IMR-90 (cell line): ENCODE results near the gene TSBP1. TPM values are rescaled to one million over a fixed set of nuclear protein-coding genes. Genes with fewer than 3 reads are reported as not detected.

Experiments
- ATAC-seq: fragments of 200-7000 bp; cut with Tn5 transposase; 2 replicates; pipeline ENCODE4 v1.9.1; 2020; ENCODE audit warnings: low read depth, mild to moderate bottlenecking, moderate library complexity
- BruUV-seq: library from RNA; stranded (reverse); fragments of 400-500 nt; replicated peaks from 2 replicates; lab custom pipeline; 2021; lab: Mats Ljungman, UMichigan
- CTCF ChIA-PET: fragments of 300-600 bp; formaldehyde crosslinking; extraction: SDS; loops from one replicate; lab custom pipeline; 2021; ENCODE audit warnings: antibody characterized with exemption; lab: Yijun Ruan, JAX
- POLR2A ChIA-PET: fragments of 300-600 bp; sonication (Branson Sonifier 250); formaldehyde crosslinking; loops from one replicate; lab custom pipeline; 2022; ENCODE audit warnings: antibody characterized with exemption; ENCODE audit not compliant: unreplicated experiment; lab: Charles Lee
- DNase-seq: peaks from one replicate; pipeline ENCODE4 v3.0.0; 2013
- H2AFZ ChIP-seq: replicated peaks from 2 replicates; pipeline ENCODE3; 2013; ENCODE audit warnings: low read length, mild to moderate bottlenecking; ENCODE audit not compliant: poor library complexity
- H2AK5ac ChIP-seq: 2 replicates; pipeline ENCODE4 v1.6.1; 2013; ENCODE audit warnings: low read depth, low read length, inconsistent platforms
- H2AK9ac ChIP-seq: replicated peaks from 2 replicates; pipeline ENCODE3; 2013; ENCODE audit warnings: mild to moderate bottlenecking, low read depth, low read length, moderate library complexity; ENCODE audit not compliant: poor library complexity
- H2BK120ac ChIP-seq: 2 replicates; pipeline ENCODE4 v1.6.1; 2013; ENCODE audit warnings: low read depth, low read length, inconsistent platforms
- H2BK15ac ChIP-seq: 3 replicates; pipeline ENCODE4 v1.6.1; 2013; ENCODE audit warnings: low read depth, low read length, inconsistent platforms
- H2BK20ac ChIP-seq: 2 replicates; pipeline ENCODE4 v1.6.1; 2013; ENCODE audit warnings: low read depth, mild to moderate bottlenecking, inconsistent platforms, low read length, moderate library complexity
- H2BK5ac ChIP-seq: 2 replicates; pipeline ENCODE4 v1.6.1; 2013; ENCODE audit warnings: mild to moderate bottlenecking, low read depth, low read length, inconsistent platforms; ENCODE audit not compliant: poor library complexity, severe bottlenecking
- H3K14ac ChIP-seq: replicated peaks from 2 replicates; pipeline ENCODE4 v1.6.1; 2013; ENCODE audit warnings: low read depth, low read length, inconsistent platforms
- H3K18ac ChIP-seq: 2 replicates; pipeline ENCODE4 v1.6.1; 2013; ENCODE audit warnings: low read depth, low read length, control low read depth
- H3K23ac ChIP-seq: 2 replicates; pipeline ENCODE4 v1.6.1; 2013; ENCODE audit warnings: low read depth, low read length, inconsistent platforms
- H3K27ac ChIP-seq: 2 replicates; pipeline ENCODE4 v1.5.1; 2013; ENCODE audit warnings: mild to moderate bottlenecking, control low read depth, low read length; ENCODE audit not compliant: insufficient read depth
- H3K27me3 ChIP-seq: 2 replicates; pipeline ENCODE4 v1.6.1; 2013; ENCODE audit warnings: low read length; ENCODE audit not compliant: control insufficient read depth, insufficient read depth
- H3K36me3 ChIP-seq: 2 replicates; pipeline ENCODE4 v1.6.1; 2013; ENCODE audit warnings: low read length, mixed read lengths; ENCODE audit not compliant: control insufficient read depth, insufficient read depth
- H3K4ac ChIP-seq: 2 replicates; pipeline ENCODE4 v1.6.1; 2013; ENCODE audit warnings: low read depth, low read length, inconsistent platforms
- H3K4me1 ChIP-seq: 2 replicates; pipeline ENCODE4 v1.6.1; 2013; ENCODE audit warnings: low read length, mixed read lengths; ENCODE audit not compliant: control insufficient read depth, insufficient read depth
- H3K4me2 ChIP-seq: 2 replicates; pipeline ENCODE4 v1.6.1; 2013; ENCODE audit warnings: low read depth, mild to moderate bottlenecking, control low read depth, low read length, moderate library complexity
- H3K4me3 ChIP-seq: 2 replicates; pipeline ENCODE4 v1.5.1; 2013; ENCODE audit warnings: low read depth, mild to moderate bottlenecking, control low read depth, low read length, moderate library complexity; ENCODE audit not compliant: insufficient read depth
- H3K56ac ChIP-seq: 2 replicates; pipeline ENCODE4 v1.6.1; 2013; ENCODE audit warnings: low read length, inconsistent platforms; ENCODE audit not compliant: insufficient read depth; ENCODE audit errors: extremely low read depth
- H3K79me1 ChIP-seq, 2 experiments: 2 replicates each; pipeline ENCODE4 v1.6.1; 2013; ENCODE audit warnings: low read length in 2 of 2, inconsistent platforms in 1 of 2, low read depth in 1 of 2
- H3K9ac ChIP-seq: 2 replicates; pipeline ENCODE4 v1.6.1; 2013; ENCODE audit warnings: low read depth, low read length, control low read depth
- H3K9me1 ChIP-seq: 2 replicates; pipeline ENCODE4 v1.6.1; 2013; ENCODE audit warnings: low read length, inconsistent platforms; ENCODE audit not compliant: insufficient read depth
- H3K9me3 ChIP-seq: 2 replicates; pipeline ENCODE4 v1.6.1; 2013; ENCODE audit warnings: low read length; ENCODE audit not compliant: control insufficient read depth, insufficient read depth
- H4K20me1 ChIP-seq: 2 replicates; pipeline ENCODE4 v1.6.1; 2013; ENCODE audit warnings: low read length, inconsistent platforms; ENCODE audit not compliant: insufficient read depth
- H4K5ac ChIP-seq: 2 replicates; pipeline ENCODE4 v1.6.1; 2013; ENCODE audit warnings: mild to moderate bottlenecking, low read depth, low read length, control low read depth
- H4K8ac ChIP-seq, 2 experiments: 2 replicates each; pipeline ENCODE4 v1.6.1; 2013; ENCODE audit warnings: low read depth in 2 of 2, low read length in 2 of 2, control low read depth in 1 of 2, inconsistent platforms in 1 of 2
- H4K91ac ChIP-seq: 2 replicates; pipeline ENCODE4 v1.6.1; 2013; ENCODE audit warnings: low read depth, low read length, inconsistent platforms; ENCODE audit not compliant: insufficient read depth
- BHLHE40 ChIP-seq: fragments of 150-350 bp; IDR thresholded peaks from 2 replicates; pipeline ENCODE4 v1.6.1; 2016; ENCODE audit warnings: mild to moderate bottlenecking, low read depth, low read length
- CEBPB ChIP-seq: IDR thresholded peaks from 2 replicates; pipeline ENCODE4 v1.6.1; 2012; ENCODE audit warnings: low read depth, low read length, improper control_type of control experiment
- CHD1 ChIP-seq: IDR thresholded peaks from 2 replicates; pipeline ENCODE4 v1.6.1; 2012; ENCODE audit warnings: low read depth, low read length, improper control_type of control experiment
- FOS ChIP-seq: fragments of 150-350 bp; IDR thresholded peaks from 2 replicates; pipeline ENCODE4 v1.6.1; 2016; ENCODE audit warnings: low read depth, low read length
- MAFK ChIP-seq: IDR thresholded peaks from 2 replicates; pipeline ENCODE4 v1.6.1; 2012; ENCODE audit warnings: low read depth, low read length, improper control_type of control experiment
- MAZ ChIP-seq: IDR thresholded peaks from 2 replicates; pipeline ENCODE4 v1.6.1; 2012; ENCODE audit warnings: low read depth, mild to moderate bottlenecking, low read length, improper control_type of control experiment, moderate library complexity, borderline replicate concordance
- MXI1 ChIP-seq: IDR thresholded peaks from 2 replicates; pipeline ENCODE4 v1.6.1; 2012; ENCODE audit warnings: low read depth, mild to moderate bottlenecking, low read length, moderate library complexity, borderline replicate concordance
- NFE2L2 ChIP-seq: fragments of 150-350 bp; IDR thresholded peaks from 2 replicates; pipeline ENCODE4 v1.6.1; 2016; ENCODE audit warnings: low read depth, mild to moderate bottlenecking, low read length
- POLR2A ChIP-seq: IDR thresholded peaks from 2 replicates; pipeline ENCODE4 v1.6.1; 2012; ENCODE audit warnings: mild to moderate bottlenecking, low read depth, low read length
- RAD21 ChIP-seq: IDR thresholded peaks from 2 replicates; pipeline ENCODE4 v1.6.1; 2012; ENCODE audit warnings: low read length, improper control_type of control experiment
- RCOR1 ChIP-seq: IDR thresholded peaks from 2 replicates; pipeline ENCODE4 v1.6.1; 2012; ENCODE audit warnings: mild to moderate bottlenecking, low read length, improper control_type of control experiment; ENCODE audit not compliant: insufficient replicate concordance
- RFX5 ChIP-seq: IDR thresholded peaks from 2 replicates; pipeline ENCODE4 v1.8.0; 2012; ENCODE audit warnings: low read depth, mild to moderate bottlenecking, low read length, moderate library complexity
- SMC3 ChIP-seq: fragments of 150-350 bp; IDR thresholded peaks from 2 replicates; pipeline ENCODE4 v1.6.1; 2016; ENCODE audit warnings: low read depth, mild to moderate bottlenecking, antibody characterized with exemption, low read length, moderate library complexity
- WGBS, 2 experiments: methylation state at CpG; one replicate each; pipeline versions ENCODE4 v1.1.5 to v1.1.7; 2013; ENCODE audit warnings: missing lambda C conversion rate in 2 of 2; ENCODE audit not compliant: insufficient read length in 1 of 2; ENCODE audit errors: extremely low coverage in 2 of 2; 5-methylcytosine and 5-hydroxymethylcytosine counted together
- dilution Hi-C: fragments of 300-500 bp; cut with HindIII; formaldehyde crosslinking; loops from one replicate; pipeline ENCODE4 v1.14.3; 2018; ENCODE audit warnings: low sequenced_read_pairs; ENCODE audit not compliant: unreplicated experiment
- in situ Hi-C: fragments of 300-500 bp; cut with MboI; formaldehyde crosslinking; loops from 3 replicates; pipeline ENCODE4 v1.14.3; 2019; ENCODE audit warnings: low sequenced_read_pairs, inconsistent platforms, mixed read lengths
- intact Hi-C: fragments of 100-400 bp; cut with micrococcal nuclease; formaldehyde crosslinking; loops from 2 replicates; pipeline ENCODE4 v1.10.0; 2022
- polyA plus RNA-seq, 3 experiments: library from polyadenylated mRNA; depleted of rRNA; stranded (reverse); fragments of >200 nt; gene quantifications; 2 replicates each; pipeline ENCODE4 v1.2.3, GENCODE V29; 2012; ENCODE audit warnings: low replicate concordance in 1 of 3
- total RNA-seq: library from RNA; depleted of rRNA; stranded (reverse); fragments of >200 nt; gene quantifications from 2 replicates; pipeline ENCODE4 v1.2.3, GENCODE V29; 2012
- TF ChIP-seq, protein P1 (sequence below): fragments of 150-350 bp; IDR thresholded peaks from 2 replicates; pipeline ENCODE4 v1.6.1; 2017; ENCODE audit warnings: mild to moderate bottlenecking, antibody characterized with exemption, low read length, low read depth
- TF ChIP-seq, protein P2 (sequence below): conservative IDR thresholded peaks from 2 replicates; pipeline ENCODE4 v1.5.1; 2012; ENCODE audit warnings: mild to moderate bottlenecking, low read depth, low read length, improper control_type of control experiment
- TF ChIP-seq, protein P3 (sequence below): fragments of 150-350 bp; IDR thresholded peaks from 2 replicates; pipeline ENCODE4 v1.6.1; 2016; ENCODE audit warnings: low read depth, mild to moderate bottlenecking, low read length, moderate library complexity, borderline replicate concordance

Gene TSBP1
- total and polyA plus RNA-seq, 2 of the 4 experiments (the other 2 are of a cell fraction): not detected

DNA sequence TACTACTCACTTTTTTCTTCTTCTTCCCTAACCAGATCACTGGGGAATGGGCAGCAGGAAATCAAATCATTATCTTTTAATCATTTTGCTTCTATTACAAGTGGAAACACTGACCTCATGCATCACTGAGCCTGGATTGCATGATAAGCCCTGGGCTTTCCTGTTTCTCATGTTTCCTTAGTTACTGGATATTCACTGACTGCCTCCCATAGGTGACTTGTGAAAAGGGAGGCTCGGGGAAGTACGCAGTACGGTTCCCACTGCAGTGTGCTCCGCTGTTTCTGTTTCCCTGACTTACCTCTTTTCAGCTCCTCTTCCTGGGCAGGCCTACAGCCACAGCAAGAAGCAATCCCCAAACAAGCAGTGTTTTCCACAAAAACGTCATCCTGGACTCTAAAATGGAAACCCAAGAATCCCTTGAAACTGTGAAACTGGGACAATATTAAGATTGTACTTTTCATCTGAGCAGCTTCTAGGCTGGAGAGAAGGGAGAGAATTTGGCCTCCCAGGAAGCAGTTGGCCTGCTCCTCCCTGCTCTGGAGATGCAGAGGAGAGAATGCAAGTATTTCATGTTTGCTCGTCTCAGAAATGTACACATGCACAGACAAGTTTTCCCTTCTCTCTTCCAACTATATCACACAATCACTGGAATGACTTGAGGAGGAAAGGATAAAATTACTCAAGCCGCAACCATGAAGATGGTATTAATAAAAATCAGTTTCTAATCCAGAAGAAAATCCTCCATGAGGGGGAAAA lies 22.1 kb upstream of the TSBP1 start:
- intact Hi-C loops (no loop called here), in situ Hi-C loops (no loop called here), dilution Hi-C loops (no loop called here)
- Histone ChIP-seq H3K4me1 (no peaks in the 10 kb centered on the region), H3K18ac (no peak overlapping the region), H3K79me1 (no peaks in the 10 kb centered on the region), H4K91ac (no peak overlapping the region), H3K23ac (no peak overlapping the region), H2AK9ac (no peak overlapping the region), H3K9me1 (no peaks in the 10 kb centered on the region), H2BK5ac (no peak overlapping the region), H2AFZ (no peak overlapping the region), H3K56ac (no peak overlapping the region), H3K9ac (no peak overlapping the region), H3K14ac (no peak overlapping the region), H2BK20ac (no peak overlapping the region), H3K27me3 (peaks cover 6% of the 10 kb centered on the region), H3K4ac (no peak overlapping the region), H3K27ac (no peak overlapping the region), H2BK15ac (no peak overlapping the region), H3K36me3 (no peaks in the 10 kb centered on the region), H2BK120ac (no peak overlapping the region), H2AK5ac (no peak overlapping the region), H3K9me3 (no peaks in the 10 kb centered on the region), H4K8ac (no peak overlapping the region), H4K5ac (no peak overlapping the region), H3K4me2 (no peak overlapping the region), H3K4me3 (no peak overlapping the region), H4K20me1 (no peaks in the 10 kb centered on the region)
- no peak for DNase-seq
- BruUV-seq: no TSS peak
- no peak for ATAC-seq
- no peak for TF ChIP-seq RCOR1
- TF ChIP-seq, protein P1, sequence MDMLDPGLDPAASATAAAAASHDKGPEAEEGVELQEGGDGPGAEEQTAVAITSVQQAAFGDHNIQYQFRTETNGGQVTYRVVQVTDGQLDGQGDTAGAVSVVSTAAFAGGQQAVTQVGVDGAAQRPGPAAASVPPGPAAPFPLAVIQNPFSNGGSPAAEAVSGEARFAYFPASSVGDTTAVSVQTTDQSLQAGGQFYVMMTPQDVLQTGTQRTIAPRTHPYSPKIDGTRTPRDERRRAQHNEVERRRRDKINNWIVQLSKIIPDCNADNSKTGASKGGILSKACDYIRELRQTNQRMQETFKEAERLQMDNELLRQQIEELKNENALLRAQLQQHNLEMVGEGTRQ: no peak
- TF ChIP-seq CEBPB: no peak
- no peak for TF ChIP-seq RAD21
- TF ChIP-seq POLR2A: no peak
- no peak for TF ChIP-seq CHD1
- TF ChIP-seq RFX5: no peak
- TF ChIP-seq, protein P2, sequence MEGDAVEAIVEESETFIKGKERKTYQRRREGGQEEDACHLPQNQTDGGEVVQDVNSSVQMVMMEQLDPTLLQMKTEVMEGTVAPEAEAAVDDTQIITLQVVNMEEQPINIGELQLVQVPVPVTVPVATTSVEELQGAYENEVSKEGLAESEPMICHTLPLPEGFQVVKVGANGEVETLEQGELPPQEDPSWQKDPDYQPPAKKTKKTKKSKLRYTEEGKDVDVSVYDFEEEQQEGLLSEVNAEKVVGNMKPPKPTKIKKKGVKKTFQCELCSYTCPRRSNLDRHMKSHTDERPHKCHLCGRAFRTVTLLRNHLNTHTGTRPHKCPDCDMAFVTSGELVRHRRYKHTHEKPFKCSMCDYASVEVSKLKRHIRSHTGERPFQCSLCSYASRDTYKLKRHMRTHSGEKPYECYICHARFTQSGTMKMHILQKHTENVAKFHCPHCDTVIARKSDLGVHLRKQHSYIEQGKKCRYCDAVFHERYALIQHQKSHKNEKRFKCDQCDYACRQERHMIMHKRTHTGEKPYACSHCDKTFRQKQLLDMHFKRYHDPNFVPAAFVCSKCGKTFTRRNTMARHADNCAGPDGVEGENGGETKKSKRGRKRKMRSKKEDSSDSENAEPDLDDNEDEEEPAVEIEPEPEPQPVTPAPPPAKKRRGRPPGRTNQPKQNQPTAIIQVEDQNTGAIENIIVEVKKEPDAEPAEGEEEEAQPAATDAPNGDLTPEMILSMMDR: no peak
- TF ChIP-seq MAFK: no peak
- TF ChIP-seq FOS: no peak
- no peak for TF ChIP-seq MXI1
- no peak for TF ChIP-seq NFE2L2
- TF ChIP-seq MAZ: no peak
- no peak for TF ChIP-seq BHLHE40
- no peak for TF ChIP-seq SMC3
- TF ChIP-seq, protein P3, sequence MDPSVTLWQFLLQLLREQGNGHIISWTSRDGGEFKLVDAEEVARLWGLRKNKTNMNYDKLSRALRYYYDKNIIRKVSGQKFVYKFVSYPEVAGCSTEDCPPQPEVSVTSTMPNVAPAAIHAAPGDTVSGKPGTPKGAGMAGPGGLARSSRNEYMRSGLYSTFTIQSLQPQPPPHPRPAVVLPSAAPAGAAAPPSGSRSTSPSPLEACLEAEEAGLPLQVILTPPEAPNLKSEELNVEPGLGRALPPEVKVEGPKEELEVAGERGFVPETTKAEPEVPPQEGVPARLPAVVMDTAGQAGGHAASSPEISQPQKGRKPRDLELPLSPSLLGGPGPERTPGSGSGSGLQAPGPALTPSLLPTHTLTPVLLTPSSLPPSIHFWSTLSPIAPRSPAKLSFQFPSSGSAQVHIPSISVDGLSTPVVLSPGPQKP: no peak
- CTCF ChIA-PET: interaction anchor here (1.0 kb wide), 1 partner anchor 19 kb away, joined by 4 read pairs; no protein-coding TSS in a partner anchor
- 77% methylated on average over 3 of the region's 7 CpGs; no CpG with 5 or more reads in 1 of the 2 experiments for WGBS, 2 experiments
- POLR2A ChIA-PET: no interaction called here
